Stimulated activated CD8-positive, alpha-beta memory T cell treated with anti-CD3 and anti-CD28 coated beads, Interleukin-4, amount 100 ng/mL, for 4 hours (primary cell): ENCODE results near the gene KCND3.
"Not testable (repeated sequence)": the region's sequence is repeated elsewhere in the genome, so short reads cannot be mapped to it uniquely, and the experiment has no call there.

Source experiments
- DNase-seq, 2 donors: peaks; one replicate each; pipeline ENCODE4 v3.0.0-alpha.2; 2020; ENCODE audit warnings: low read depth in 2 of 2, low spot score in 1 of 2

KCND3 gene

DNA sequence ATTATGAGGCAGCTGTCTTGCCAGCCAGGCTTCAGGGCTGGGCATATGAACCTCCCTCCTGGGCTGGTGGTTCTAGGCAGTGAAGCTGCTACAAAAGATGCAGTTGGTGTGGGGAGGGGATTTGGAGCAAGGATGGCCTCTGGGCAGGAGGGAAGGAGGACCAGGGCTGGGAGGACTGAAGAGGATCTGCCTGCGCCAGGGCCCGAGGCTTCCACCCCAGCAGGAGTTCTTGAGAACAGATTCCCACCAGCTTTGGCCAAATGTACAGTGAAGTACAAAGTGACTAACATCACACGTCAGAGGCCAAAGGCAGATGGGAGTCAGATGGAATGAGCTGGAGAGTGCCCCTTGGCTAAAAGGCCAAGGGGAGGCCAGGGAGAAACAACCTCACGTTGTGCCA is 171.4 kb downstream of the KCND3 start:
- DNase-seq = no peak

DNA sequence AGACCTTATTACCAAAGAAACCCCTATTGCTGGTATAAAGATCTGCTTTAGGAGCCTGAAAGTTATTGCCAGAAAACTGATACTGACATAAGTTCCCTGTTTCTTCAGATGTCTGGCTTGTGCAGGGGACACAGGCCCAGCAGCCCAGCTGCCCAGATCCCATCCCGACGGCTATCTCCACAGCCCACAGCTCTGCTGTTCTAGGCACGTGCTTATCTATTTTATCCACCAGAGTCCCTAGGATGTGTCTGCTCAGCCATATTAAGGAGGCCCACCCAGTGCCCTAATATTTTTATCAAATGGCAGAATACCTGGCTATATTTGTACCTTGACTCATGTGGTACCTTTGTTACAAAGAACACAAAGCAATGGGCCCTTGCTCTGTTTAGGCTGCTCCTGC is 174.8 kb downstream of the KCND3 start:
- DNase-seq = no peak

DNA sequence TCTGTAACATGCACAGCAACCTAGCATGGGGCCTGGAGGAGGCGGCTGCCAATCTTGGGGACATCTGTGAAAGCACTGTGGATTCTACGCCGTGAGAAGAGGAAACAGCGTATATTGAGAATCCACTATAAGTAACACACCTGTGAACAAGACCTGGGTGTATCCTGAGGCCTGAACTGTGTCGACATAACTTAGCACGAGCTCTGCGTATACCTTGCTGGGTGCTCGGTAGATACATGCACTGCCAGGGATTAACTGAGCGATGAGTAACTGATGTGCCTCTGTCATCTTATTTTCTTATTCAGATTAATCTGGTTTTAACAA is 175.2 kb downstream of the KCND3 start:
- DNase-seq = no peak

DNA sequence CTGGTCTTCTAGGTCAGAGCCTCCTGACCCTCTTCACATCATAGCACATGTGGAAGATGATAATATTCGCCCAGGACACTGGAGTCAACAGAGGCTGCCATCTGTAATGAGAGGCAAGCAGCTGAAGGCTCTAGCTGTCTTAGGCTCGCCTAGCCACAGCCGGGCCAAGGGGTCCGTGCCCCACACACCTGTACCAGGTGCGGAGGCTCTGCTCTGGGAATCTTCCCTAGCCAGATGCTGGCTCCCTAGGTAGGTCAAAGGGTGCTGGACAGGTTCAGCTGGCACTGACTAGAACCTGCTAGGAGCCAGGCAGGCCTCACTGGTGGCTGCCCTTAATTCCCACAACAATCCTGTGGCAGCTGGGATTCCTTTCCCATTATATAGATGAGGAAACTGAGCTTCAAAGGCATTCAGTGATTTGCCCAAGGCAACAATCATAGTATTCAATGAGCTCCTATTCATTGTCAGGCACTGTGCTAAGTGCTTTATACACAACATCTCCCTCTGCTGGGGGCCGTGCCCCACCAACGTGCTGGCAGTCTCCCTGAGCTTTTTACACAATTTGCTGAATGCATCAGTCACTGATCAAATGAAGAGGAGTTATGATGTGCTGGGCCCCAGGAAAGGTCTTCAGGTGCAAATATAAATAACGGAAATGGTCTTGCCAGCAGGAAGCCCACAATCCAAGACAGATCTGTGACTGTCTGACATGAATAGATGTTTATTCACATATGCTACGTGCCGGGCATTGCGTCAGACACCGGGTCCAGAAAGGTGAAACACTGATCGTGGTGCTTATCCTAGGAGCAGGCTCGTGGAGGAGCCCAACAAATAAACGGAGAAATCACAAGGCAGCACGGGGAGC is 175.8 kb downstream of the KCND3 start:
- DNase-seq = no peak

DNA sequence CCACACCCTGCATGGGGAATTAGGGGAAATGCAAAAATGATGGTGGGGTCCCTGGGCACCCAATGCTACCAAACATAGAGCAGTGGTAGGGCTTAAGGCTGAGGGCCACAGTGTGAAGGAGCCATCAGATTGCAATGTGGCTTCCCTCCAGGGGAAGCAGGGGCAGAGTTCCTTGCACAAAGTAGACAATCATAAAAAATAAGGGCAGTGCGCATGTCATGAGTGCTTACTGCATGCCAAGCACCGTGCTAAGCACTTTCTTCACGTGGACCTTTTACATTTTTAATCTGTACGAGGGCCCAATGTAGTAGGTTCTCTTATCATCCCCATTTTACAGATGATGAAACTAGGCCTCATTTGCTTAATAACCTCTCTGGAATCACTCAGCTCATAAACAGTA is 177.2 kb downstream of the KCND3 start:
- DNase-seq = no peak

DNA sequence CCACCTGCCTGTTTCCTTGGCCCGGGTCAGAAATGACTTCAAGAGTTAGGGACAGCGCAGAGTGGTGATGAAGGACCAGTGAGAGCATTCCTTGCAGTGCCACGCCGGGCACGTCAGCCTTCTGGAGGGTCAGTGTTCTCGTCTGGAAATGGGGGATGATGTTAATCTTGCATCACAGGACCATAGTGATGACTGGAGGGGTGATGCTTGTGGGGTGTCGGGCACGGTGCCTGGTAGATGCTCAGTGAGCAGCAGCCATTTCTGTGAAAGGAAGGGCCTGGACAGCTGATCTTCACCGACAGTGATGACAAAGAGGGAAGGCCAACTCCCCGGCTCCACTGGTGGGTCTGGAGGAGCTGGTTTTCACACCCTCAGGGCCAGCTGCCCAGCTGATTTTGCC is 177.6 kb downstream of the KCND3 start:
- DNase-seq = no peak

DNA sequence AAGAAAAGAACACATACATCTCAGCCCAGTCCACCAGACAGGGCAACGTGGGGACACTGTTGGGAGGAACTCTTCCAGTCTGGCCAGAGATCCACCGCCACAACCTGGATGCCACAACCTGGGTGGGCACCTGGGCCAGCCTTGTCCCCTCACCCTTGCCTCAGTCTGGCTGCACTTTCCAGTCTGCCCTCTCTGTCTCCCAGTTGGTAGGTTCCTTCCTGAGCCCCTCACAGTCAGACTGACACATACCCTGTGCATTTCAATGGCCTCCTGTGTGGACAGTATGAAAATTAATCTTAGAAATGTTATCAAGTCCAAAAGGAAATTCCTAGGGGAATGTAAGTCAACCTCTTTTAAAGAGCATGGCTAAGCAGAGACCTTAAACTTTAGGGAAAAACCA is 184.2 kb downstream of the KCND3 start:
- DNase-seq = no peak

DNA sequence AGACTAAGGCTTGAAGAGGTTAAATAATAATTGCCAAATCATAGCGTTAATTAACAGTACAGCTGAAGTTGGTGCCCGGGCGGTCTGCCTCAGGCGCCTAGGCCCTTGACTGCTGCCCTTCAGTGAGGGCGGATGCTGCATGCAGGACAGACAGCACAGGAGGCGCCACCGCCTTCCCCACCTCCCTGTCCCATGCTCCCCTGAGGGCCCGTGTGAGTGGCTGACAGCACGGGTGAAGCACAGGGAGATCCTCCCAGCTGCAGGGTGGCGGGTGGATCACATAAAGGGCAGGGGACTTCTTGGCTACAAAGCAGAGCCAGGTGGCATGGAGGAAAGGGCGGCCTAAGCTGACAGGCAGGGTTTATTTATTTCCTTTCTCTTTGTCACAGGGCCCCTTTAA is 184.7 kb downstream of the KCND3 start:
- DNase-seq = no peak

DNA sequence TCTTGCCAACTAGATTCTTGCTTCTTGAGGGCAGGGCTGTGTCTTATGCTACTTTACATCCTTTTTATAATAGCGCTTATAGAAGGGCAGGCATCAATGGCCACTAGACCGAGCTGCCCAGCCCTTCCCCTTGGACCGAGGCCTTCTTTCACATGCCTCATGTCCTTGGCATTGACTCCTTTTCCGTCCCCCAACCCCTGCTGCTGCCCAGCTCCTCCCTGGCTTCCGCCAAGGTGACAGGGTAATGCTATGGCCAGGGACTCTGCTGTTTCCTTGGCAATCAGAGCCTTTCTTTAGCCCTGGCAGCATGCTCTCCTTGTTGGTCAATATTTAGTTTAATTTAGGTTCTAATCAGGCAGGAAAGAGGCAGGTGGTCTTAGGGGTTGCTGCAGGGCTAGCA is 185.5 kb downstream of the KCND3 start:
- no peak for DNase-seq

DNA sequence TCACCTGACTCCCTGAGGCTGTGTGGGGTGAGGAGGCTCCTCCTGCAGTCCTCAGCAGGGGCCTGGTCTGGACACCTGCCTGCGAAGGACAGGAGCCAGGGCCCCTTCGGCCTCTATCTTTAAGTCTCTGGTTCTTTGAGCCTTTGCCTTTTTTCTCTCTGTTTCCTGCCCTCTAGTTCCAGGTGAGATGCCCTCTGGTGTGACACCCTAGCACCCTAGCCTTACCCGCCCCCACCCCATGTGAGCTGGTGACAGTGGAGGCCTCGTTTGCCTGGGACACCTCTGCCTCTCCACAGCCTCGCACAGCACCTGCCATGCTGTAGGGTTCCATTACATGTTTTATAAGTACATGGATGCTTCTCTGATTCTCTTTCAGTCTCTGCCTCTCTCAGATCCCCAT is 186.5 kb downstream of the KCND3 start:
- no peak for DNase-seq

DNA sequence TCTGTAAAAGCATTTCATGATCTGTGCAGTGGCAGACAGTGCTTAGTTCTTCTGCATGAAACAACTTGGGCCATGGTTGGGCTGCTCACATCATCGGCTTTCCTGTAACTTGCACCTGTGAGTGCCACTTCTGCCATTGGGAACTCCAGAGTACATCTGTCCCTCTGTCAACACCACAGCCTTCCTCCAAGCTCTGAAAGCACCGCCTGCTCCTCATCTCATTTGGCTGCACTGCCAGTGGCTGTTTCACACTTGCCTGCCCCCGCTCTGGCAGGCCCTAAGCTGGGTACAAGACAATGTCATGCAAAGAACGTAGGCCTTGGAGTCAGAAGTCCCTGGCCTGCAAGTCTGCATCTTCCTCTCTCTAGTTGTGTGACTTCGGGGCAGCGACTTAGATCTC is 187.4 kb downstream of the KCND3 start:
- no peak for DNase-seq

DNA sequence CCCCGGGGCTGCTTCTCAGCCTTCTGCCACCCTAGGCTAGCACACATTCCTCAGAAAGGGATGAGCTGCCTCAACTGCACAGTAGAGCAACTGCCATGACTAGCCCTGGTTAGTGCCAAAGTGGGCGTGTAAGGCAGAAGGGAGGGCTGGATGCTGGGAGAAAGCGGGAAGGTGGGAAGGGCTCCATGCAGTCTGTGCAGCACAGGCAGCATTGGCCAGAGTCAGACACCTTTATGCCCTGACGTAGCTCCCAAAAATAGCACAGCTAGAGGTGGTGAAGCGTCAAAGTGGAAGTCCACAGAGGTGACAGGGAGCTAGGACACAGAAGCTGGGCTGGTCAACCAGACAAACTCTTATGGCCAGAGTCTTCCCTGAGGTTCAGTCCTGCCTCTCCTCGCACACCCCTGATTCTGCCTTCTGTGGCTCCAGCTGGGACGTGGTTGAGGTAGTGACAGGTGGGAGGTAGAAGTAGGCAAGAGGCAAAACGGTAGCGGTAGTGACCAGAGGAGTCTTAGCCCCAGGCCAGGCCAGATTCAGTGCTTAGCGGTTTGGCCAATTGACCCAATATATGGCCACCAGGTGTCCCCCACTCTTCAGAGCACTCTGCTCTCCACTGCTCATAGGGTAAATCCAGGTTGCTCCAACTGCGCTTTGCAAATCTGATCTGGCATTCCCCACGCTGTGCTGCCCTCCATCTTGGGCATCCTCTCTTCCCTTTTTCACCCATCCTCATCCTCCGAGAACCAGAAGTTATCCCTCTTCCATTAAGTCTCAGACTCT is 188.2 kb downstream of the KCND3 start:
- no peak for DNase-seq

DNA sequence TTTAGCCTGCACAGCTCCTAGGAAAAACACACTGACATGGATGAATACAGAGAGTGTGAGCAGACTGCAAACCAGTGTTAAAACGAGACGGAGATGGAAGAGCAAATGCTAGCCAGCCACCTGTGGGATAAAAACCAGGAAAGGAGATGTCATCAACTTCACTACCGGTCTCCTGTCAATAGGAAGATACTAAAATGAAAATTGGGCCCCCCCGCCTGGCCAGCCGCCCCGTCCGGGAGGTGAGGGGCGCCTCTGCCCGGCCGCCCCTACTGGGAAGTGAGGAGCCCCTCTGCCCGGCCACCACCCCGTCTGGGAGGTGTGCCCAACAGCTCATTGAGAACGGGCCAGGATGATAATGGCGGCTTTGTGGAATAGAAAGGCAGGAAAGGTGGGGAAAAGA is 189.7 kb downstream of the KCND3 start:
- DNase-seq = not testable (repeated sequence)

DNA sequence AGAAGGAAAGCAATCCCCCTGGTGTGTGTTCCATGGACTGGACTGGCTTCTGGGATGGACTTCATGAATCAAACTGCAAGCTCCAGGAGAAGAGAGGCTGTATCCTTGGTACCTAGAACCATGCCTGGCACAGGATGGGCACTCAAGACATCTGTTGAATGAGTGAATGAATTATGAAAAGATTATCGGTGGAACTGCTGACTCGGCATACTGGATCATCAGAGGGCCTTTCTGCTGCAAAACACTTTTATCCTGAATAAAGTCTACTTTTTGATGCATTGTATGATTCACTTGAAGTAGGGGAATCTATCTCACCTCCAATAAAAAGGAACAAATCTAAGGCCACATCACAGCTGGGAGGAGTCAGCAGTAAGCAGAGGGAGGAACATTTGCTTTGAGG is 190.9 kb downstream of the KCND3 start:
- no peak for DNase-seq

DNA sequence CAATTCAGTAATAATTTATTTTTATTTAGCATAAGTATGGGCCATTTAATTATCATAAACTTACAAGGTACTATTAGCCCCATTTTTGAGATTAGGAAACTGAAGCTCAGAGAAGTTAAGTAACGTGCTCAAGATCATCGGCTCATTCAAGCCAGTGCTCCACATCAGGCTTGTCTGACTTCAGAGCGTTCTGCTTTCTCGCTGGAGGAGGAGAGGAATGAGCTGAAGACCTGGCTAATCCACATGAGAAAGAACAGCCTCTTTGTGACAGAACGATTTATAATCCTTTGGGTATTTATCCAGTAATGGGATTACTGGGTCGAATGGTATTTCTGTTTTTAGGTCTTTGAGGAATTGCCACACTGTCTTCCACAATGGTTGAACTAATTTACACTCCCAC is 194.1 kb downstream of the KCND3 start:
- DNase-seq = no peak

DNA sequence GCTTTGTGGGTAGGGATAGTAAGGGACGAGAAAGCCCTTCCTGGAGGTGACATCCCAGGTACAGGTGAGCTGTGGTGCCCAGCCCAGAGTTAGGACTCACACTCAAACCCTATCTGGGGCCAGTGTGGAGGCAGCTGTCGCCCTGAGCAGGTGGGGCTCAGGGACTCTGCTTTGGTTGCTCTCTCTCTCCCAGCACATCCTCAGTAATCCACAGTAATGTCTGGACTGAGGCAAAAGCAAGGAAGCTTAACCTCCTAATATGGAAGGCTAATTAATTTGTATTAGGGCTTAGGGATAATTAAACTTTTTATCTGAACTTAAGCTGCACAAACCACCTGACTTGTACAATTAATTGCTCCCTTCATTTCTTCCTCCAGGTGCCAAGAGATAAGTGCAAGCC is 195.5 kb downstream of the KCND3 start:
- DNase-seq = no peak

DNA sequence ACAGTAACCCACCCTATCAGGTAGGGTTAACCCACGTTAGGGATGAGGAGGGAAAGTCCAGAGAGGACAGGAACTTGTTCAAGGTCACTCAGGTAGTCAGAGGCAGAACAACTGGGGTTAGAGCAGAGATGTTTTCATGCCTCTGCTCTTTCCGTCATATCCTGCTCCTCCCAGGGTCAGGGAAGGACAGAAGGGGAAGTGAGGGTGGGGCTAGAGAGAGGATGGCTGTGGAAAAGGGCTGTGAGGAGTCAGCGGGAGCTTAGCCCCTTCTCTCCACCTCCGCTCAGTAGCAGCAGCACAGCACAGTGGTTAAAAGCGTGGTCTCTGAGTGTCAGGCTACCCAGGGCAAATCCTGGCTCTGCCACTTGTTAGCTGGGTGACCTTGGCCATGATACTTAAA is 197.2 kb downstream of the KCND3 start:
- DNase-seq = no peak

DNA sequence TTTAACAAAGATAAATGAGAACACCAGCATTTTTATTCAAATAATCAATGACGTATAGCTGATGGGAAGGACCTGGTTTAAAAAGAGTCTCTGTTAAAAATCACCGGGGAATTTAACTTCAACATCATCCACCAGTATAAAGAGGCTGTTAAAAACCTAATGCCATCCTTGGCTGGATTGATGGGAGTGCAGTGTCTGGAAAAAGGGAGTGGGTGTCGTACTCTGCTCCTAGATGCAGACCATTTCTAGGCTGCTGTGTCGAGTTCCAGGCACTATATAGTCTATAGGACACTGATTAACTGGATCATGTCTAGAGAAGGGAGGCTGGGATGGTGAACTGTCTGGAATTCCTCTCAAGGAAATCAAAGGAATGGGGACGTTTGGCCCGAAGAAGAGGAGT is 197.7 kb downstream of the KCND3 start:
- no peak for DNase-seq

DNA sequence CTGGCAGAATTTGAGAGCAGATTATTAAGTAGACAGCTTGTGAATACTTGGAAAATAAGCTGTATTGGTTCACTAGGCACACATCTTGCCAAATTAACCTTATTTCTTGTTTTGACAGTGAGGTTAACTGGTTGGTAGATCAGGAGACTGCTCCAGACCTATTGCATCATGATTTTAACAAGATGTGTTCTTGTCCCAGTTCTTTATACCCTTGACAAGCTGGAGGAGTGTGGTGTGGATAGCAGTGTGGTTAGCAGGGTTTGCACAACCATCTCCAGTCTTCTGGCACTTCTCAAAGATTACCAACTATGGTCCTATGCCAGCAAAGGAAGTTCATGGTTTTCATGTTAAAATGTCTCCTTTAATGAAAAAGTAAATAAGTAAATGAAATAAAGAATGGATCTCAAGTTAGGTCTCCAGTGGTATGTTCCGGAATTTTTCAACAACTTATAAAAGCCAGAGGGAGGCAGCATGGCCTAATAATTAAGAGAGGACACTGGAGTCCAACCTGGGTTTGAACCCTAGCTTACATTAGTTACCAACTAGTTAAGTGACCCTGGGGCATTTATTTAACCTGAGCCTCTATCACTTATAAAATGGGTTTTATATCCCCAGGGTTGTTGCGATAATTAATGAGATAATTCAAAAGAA is 199.7 kb downstream of the KCND3 start:
- no peak for DNase-seq

DNA sequence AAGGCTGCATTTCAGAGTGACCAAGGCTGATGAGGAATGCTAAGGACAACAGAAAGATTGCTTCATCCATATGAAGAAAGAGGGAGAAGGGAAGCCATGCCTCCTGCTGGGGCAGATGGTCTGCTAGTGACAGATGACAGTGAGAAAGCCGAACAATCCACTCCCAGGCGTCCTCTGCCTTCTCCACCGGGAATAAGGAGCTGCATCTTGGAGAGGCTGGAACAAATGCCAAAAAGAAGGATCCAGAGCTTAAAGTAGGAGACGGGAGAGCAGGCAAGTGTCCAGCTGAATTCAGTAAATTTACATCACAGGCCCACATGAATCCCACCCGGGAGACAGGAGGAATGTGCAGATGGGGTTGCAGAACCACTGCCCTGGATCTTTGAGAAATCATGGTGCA is 200.3 kb downstream of the KCND3 start:
- DNase-seq = no peak

DNA sequence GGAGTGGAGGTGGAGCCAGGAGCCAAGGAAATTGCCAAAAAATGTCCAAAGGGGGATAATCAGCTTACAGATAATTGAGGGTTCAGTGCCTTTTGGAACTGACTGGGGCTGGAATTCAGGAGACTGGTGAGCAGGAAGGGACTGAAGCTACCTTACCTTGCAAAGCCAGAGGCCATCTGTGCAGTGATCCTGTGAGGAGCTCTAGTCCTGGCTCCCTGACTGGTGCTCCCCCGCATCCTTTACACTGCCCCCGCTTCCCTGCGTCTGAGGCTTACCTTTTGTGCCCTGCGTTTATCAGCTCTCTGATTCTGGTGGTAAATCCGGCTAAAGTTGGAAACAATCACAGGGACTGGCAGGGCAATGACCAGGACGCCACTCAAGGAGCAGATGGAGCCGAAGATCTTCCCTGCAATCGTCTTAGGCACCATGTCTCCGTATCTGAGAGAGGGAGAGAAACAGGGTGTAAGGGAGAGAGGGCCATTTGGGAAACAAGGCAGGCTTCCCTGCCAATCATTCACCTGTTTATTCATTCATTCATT is 202.7 kb downstream of the KCND3 start:
- DNase-seq = no peak

DNA sequence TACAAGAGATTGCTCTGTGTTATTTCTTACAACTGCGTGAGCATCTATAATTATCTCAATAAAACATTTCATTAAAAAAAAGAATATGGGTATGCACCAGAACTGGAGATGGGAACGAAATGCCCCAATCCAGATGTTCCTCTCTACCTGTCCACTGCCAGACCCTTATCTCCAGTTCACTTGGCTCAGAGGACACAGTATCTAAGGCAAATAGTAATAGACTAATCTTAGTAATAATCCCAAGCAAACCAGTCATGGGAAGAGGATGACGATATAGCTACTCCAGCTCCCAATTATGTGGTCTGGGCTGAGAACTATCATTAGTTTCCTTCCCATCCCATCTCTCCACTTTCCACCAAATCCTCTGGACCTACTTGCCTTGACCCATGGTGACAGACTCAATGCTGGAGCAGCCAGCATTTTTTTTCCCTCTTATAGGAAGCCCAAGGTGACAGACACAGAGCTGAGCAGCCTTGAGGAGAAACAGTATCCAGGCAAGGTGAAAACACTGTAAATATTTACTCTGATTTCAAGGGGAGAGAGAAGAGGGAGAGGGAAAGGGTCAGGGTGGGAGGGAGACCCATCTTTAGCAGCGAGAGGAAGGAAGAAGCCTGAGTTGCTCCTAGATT is 205.1 kb downstream of the KCND3 start:
- no peak for DNase-seq
